Cardiac septum (tissue), 1 donor: ENCODE data around the gene PHF11. TPM values are rescaled to one million over a fixed set of nuclear protein-coding genes. Genes with fewer than 3 reads are reported as not detected.
"Not testable (repeated sequence)": the region's sequence is repeated elsewhere in the genome, so short reads cannot be mapped to it uniquely, and the experiment has no call there.

Experiments
- DNase-seq: peaks from one replicate; pipeline ENCODE4 v3.0.0-alpha.2; 2020; ENCODE audit warnings: low spot score
- intact Hi-C: fragments of 100-400 bp; cut with DNase I; formaldehyde crosslinking; loops from one replicate; pipeline ENCODE4 v1.14.0; 2022
- total RNA-seq: library from RNA; stranded (reverse); fragmentation: NEBNext Ultra II Directional; extraction: Animal tissue kit (Norgen Biotek cat#: 25700); gene quantifications from one replicate; pipeline ENCODE4 v1.2.1, GENCODE V29; 2021
- donor health status: DM: no; HTN: no; CAD: no.

Gene PHF11
- total RNA-seq, 1 donor from 2014 or later = 20.5 TPM

DNA sequence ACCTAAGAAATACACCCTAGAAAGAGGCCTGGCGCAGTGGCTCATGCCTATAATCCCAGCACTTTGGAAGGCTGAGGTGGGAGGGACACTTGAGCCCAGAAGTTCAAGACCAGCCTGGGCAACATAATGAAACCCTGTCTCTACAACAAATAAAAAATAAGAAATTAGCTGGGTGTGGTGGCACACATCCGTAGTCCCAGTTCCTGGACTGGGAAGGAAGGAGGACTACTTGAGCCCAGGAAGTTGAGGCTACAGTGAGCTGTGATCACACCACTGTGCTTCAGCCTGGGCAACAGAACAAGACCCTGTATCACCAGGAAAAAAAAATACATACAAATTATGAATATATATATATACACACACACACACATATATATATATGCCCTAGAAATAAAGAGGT lies 42.7 kb downstream of the PHF11 start:
- intact Hi-C loops = no loop called here
- DNase-seq = no peak

- intact Hi-C loops = no loop called here
- no peak for DNase-seq
Measured at GRCh38 chr13:49539313-49539712, 43.6 kb downstream of the PHF11 start.

- intact Hi-C loops = no loop called here
- no peak for DNase-seq
Measured at GRCh38 chr13:49539746-49540145, 44.0 kb downstream of the PHF11 start.

DNA sequence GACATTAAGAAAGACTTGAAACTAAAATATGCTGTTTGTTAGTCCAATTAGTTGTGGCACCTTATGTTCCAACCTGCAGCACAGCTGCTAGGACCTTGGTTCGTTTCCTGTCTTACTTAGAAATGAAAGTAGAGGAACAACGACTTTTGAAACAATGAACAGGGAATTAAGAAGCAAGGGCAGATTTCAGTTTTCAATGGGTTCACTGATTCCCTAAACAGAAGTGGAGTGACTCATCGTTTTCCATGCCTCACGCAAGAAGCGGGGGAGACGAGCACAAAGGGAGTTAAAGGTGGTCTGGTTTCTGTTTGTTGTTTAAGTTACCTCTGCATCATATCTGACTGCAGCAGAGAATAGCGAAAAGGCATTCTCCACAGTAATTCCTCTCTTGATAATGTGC lies 44.8 kb downstream of the PHF11 start:
- intact Hi-C loops = no loop called here

GRCh38 chr13:49543656-49544055 lies 47.9 kb downstream of the PHF11 start:
- intact Hi-C loops = no loop called here
- DNase-seq = no peak

More for the DNA sequence above, 44.8 kb downstream of the PHF11 start:
- DNase-seq = no peak

- DNase-seq = no peak
- intact Hi-C loops = no loop called here
Measured at GRCh38 chr13:49545661-49546060, 49.9 kb downstream of the PHF11 start.

GRCh38 chr13:49546561-49546960 lies 50.8 kb downstream of the PHF11 start:
- no peak for DNase-seq
- intact Hi-C loops = no loop called here

DNA sequence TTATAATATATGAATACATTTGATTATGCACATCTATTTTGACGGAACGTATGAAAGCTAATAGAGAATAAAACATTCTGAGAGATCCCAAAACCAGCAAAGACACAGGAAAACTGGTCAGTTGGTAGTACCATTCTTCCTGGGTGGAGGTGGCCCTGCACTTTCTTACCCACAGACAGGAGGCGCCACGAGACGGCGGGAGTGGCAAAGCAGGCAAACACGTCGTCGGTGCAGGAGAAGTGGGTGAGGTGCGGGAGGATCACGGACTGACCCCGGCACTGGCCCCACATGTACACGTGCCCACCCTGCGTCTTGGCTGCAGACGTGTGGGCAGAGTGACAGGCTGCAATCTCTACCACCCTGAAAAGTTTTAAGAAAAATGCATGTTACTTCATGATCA lies 53.5 kb downstream of the PHF11 start:
- intact Hi-C loops = no loop called here
- DNase-seq = no peak

DNA sequence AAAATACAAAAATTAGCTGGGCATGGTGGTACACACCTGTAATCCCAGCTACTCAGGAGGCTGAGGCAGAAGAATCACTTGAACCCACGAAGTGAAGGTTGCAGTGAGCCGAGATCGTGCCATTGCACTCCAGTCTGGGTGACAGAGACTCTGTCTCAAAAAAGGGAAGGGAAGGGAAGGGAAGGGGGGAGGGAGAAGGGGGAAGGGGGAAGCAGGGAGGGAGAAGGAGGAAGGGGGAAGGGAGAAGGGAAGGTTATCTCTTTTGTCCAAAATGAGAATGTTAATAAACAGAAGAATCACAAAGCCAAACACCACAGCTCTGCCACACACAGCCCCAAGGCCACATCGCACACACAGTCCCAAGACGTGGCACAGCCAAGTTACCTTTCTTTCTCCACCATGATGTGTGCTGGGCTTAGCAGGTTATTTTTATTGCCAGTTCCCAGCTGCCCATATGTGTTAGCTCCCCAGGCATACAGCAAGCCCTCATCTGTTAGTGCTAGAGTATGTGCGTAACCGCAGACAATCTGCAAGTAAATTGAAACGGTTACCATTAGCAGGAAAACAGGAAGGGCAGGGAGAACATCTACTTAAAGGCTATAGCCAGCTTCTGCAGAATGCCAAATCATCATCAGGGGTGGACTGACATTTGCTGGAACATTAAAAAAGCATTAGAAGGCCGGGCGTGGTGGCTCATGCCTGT lies 55.3 kb downstream of the PHF11 start:
- intact Hi-C loops = loop anchor here (10.0 kb wide), 1 partner anchor 54 kb away; no protein-coding TSS in a partner anchor
- no peak for DNase-seq

GRCh38 chr13:49553888-49554287 lies 58.1 kb downstream of the PHF11 start:
- intact Hi-C loops = loop anchor here (10.0 kb wide), 1 partner anchor 51 kb away; no protein-coding TSS in a partner anchor
- DNase-seq = no peak

DNA sequence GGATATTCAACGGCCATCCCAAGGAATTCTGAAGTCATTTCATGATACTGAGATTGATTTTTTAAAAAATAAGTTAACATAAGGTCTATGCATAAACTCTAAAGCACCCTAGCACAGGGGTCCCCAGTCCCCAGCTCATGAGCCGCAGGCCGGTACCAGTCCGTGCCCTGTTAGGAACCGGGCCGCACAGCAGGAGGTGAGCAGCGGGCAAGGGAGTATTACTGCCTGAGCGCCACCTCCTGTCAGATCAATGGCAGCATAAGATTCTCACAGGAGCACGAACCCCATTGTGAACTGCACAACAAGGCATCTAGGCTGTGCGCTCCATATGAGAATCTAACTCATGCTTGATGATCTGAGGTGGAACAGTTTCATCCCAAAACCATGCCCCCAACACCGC lies 58.6 kb downstream of the PHF11 start:
- no peak for DNase-seq
- intact Hi-C loops = loop anchor here (10.0 kb wide), 1 partner anchor 50 kb away; no protein-coding TSS in a partner anchor

DNA sequence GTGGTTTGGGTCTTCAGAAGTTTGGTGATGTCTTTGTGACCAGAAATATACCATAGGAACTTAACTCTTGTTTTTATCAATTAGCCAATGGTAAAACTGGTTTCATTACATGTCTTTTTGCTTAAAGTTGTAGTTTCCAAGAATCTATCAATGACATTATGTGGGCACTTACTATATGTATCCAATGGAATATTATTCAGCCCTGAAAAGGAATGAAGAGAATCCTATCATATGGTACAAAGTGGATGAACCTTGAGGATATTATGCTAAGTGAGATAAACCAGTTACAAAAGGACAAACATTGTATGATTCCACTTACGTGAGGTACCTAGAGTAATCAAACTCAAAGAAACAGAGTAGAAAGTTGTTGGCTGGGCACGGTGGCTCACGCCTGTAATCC lies 63.3 kb downstream of the PHF11 start:
- intact Hi-C loops = loop anchor here (10.0 kb wide), 1 partner anchor 46 kb away; no protein-coding TSS in a partner anchor
- no peak for DNase-seq

- no peak for DNase-seq
- intact Hi-C loops = no loop called here
Measured at GRCh38 chr13:49560270-49561061, 64.7 kb downstream of the PHF11 start.

DNA sequence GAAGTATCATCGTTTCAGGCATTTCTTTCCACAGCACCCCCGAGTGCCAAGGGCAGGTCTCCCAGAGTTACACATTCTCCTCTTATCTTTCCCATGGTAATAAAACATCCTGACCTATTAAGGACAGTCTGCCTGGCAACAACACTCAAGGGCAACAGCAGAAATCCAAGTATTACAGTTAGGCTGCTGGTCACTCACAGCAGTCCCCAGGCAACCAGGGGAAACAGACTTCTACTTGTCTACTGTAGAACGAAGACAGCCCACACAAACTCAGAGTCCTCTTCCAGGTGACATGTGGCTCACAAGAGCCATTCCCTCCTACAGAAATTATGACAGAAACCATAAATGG lies 65.3 kb downstream of the PHF11 start:
- DNase-seq = no peak
- intact Hi-C loops = no loop called here

DNA sequence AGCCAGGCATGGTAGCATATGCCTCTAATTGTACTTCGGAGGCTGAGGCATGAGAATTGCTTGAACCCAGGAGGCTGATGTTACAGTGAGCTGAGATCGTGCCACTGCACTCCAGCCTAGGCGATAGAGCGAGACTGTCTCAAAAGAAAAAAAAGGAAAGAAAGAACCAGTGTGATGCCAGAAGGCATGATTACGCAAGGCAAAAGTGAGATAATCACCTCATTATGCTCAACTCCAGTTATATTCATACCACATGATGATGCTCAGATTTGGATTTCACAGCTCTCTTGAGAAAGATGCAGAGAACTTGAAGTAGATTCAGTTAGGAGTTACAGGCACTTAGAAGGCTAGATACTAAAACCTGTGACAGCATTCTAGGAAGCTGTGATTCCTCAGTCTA lies 67.8 kb downstream of the PHF11 start:
- intact Hi-C loops = no loop called here
- DNase-seq = no peak

DNA sequence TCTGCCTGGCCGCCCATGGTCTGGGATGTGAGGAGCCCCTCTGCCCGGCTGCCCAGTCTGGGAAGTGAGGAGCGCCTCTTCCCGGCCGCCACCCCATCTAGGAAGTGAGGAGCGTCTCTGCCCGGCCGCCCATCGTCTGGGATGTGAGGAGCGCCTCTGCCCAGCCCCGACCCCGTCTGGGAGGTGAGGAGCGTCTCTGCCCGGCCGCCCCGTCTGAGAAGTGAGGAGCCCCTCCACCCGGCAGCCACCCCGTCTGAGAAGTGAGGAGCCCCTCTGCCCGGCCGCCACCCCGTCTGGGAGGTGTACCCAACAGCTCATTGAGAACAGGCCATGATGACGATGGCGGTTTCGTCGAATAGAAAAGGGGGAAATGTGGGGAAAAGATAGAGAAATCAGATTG lies 69.7 kb downstream of the PHF11 start:
- DNase-seq, intact Hi-C loops: not testable (repeated sequence)

GRCh38 chr13:49566461-49566860 lies 70.7 kb downstream of the PHF11 start:
- intact Hi-C loops = no loop called here

GRCh38 chr13:49567491-49567890 lies 71.7 kb downstream of the PHF11 start:
- DNase-seq = no peak
- intact Hi-C loops = no loop called here

More at GRCh38 chr13:49566461-49566860, 70.7 kb downstream of the PHF11 start:
- DNase-seq = no peak

GRCh38 chr13:49569993-49570689 lies 74.4 kb downstream of the PHF11 start:
- no peak for DNase-seq
- intact Hi-C loops = no loop called here
